ENCODE measurements around the gene TRIM45.

GRCh38 chr1:117076648-117077047 lies 44.9 kb downstream of the TRIM45 start:
- no peak for TF ChIP-seq CTCF (IDR thresholded peaks at IDR 0.05)
- no peak for TF ChIP-seq POLR2A (IDR thresholded peaks at IDR 0.05)

All from body of pancreas (tissue), 4 donors.